DND-41 (cell line): ENCODE measurements around the gene CCNY.
"Not testable (repeated sequence)": the region's sequence is repeated elsewhere in the genome, so short reads cannot be mapped to it uniquely, and the experiment has no call there.

ENCODE experiments used
- ATAC-seq: fragments of 200-7000 bp; cut with Tn5 transposase; 3 replicates; pipeline ENCODE4 v1.9.1; 2021; ENCODE audit warnings: low read depth; ENCODE audit not compliant: insufficient read depth
- DNase-seq: peaks from one replicate; pipeline ENCODE4 v3.0.0-alpha.2; 2020
- H2AFZ ChIP-seq: 2 replicates; pipeline ENCODE4 v1.6.0; 2012; ENCODE audit warnings: low read depth, low read length
- H3K27ac ChIP-seq: 2 replicates; pipeline ENCODE4 v1.5.1; 2012; ENCODE audit warnings: low read length, inconsistent platforms
- H3K27me3 ChIP-seq: fragments of 200-600 bp; sonication (generic); 2 replicates; pipeline ENCODE4 v1.6.0; 2012; ENCODE audit warnings: low read length, mild to moderate bottlenecking, inconsistent platforms; ENCODE audit not compliant: insufficient read depth, poor library complexity
- H3K36me3 ChIP-seq: 2 replicates; pipeline ENCODE4 v1.5.1; 2012; ENCODE audit warnings: low read length, inconsistent platforms; ENCODE audit not compliant: insufficient read depth
- H3K4me1 ChIP-seq: 2 replicates; pipeline ENCODE4 v1.5.1; 2012; ENCODE audit warnings: mild to moderate bottlenecking, low read length; ENCODE audit not compliant: insufficient read depth
- H3K4me2 ChIP-seq: 2 replicates; pipeline ENCODE4 v1.6.0; 2012; ENCODE audit warnings: mild to moderate bottlenecking, moderate library complexity, low read length, inconsistent platforms; ENCODE audit not compliant: insufficient read depth
- H3K4me3 ChIP-seq, 2 experiments: fragments of 200-600 bp in 1 of 2; shearing (Covaris generic) in 1 of 2; 2 replicates each; pipeline ENCODE4 v1.5.1; 2012 to 2016; ENCODE audit warnings: inconsistent platforms in 2 of 2, low read length in 2 of 2, mild to moderate bottlenecking in 2 of 2, low read depth in 1 of 2, moderate library complexity in 1 of 2
- H3K79me2 ChIP-seq: 2 replicates; pipeline ENCODE4 v1.6.0; 2012; ENCODE audit warnings: low read length, inconsistent platforms; ENCODE audit not compliant: insufficient read depth
- H3K9ac ChIP-seq: 2 replicates; pipeline ENCODE4 v1.6.0; 2012; ENCODE audit warnings: low read depth, mild to moderate bottlenecking, inconsistent platforms, low read length, moderate library complexity
- H3K9me3 ChIP-seq: 2 replicates; pipeline ENCODE4 v1.5.1; 2012; ENCODE audit warnings: low read length, moderate library complexity, mild to moderate bottlenecking, inconsistent platforms; ENCODE audit not compliant: insufficient read depth, severe bottlenecking
- H4K20me1 ChIP-seq: 2 replicates; pipeline ENCODE4 v1.6.0; 2012; ENCODE audit warnings: low read length; ENCODE audit not compliant: insufficient read depth
- CTCF ChIP-seq: IDR thresholded peaks from 2 replicates; pipeline ENCODE4 v1.5.1; 2012; ENCODE audit warnings: borderline replicate concordance, low read length, moderate library complexity, mild to moderate bottlenecking; ENCODE audit not compliant: poor library complexity, severe bottlenecking; ENCODE audit errors: extremely low read depth
- EZH2 ChIP-seq: IDR thresholded peaks from 3 replicates; pipeline ENCODE4 v1.6.1; 2012; ENCODE audit warnings: borderline replicate concordance, low read depth, mild to moderate bottlenecking, moderate library complexity, low read length, inconsistent platforms; ENCODE audit not compliant: severe bottlenecking

Gene CCNY

DNA sequence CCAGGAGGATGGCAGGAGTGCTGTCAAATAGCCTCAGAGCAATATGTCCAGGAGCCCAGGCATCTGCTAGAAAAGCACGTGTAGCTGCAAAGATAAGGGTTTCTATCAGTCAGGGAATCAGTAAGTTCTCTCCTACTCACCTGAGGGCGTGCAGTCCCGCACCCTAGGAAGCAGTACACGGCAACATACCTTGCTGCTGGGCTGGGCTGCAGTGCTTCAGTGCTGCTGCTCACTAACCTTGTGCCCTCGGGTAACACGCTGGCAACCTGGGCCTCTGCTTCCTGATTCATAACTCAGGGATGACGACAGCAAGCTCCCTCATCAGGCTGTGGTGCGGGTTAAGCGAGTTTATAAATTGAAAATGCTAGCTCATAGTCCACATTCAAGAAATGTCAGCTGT, 29.5 kb upstream of the CCNY start:
- Histone ChIP-seq H3K9me3 (no peaks in the 10 kb centered on the region), H3K36me3 (no peaks in the 10 kb centered on the region), H3K4me3 (no peak overlapping the region), H4K20me1 (no peaks in the 10 kb centered on the region), H2AFZ (no peak overlapping the region), H3K27me3 (no peaks in the 10 kb centered on the region), H3K4me2 (no peak overlapping the region), H3K27ac (no peak overlapping the region), H3K4me1 (no peaks in the 10 kb centered on the region), H3K9ac (no peak overlapping the region), H3K79me2 (no peaks in the 10 kb centered on the region)
- DNase-seq: no peak
- no peak for ATAC-seq
- no peak for TF ChIP-seq CTCF
- TF ChIP-seq EZH2: no peak

- DNase-seq (no peak), ATAC-seq (no peak)
- H3K4me1 ChIP-seq: no peaks in the 10 kb centered on the region
- H3K9ac ChIP-seq: no peak overlapping the region
- no peak overlapping the region for H3K4me2 ChIP-seq
- H3K4me3 ChIP-seq: no peak overlapping the region
- H4K20me1 ChIP-seq: no peaks in the 10 kb centered on the region
- no peaks in the 10 kb centered on the region for H3K79me2 ChIP-seq
- H3K27me3 ChIP-seq: no peaks in the 10 kb centered on the region
- no peaks in the 10 kb centered on the region for H3K9me3 ChIP-seq
- no peak overlapping the region for H3K27ac ChIP-seq
- no peaks in the 10 kb centered on the region for H3K36me3 ChIP-seq
- TF ChIP-seq CTCF: no peak
- no peak for TF ChIP-seq EZH2
- no peak overlapping the region for H2AFZ ChIP-seq
Observed at GRCh38 chr10:35307297-35307696, 29.0 kb upstream of the CCNY start.

GRCh38 chr10:35308809-35309208, 27.5 kb upstream of the CCNY start:
- H3K36me3 ChIP-seq: no peaks in the 10 kb centered on the region
- H3K9me3 ChIP-seq: no peaks in the 10 kb centered on the region
- no peak overlapping the region for H3K27ac ChIP-seq
- no peaks in the 10 kb centered on the region for H4K20me1 ChIP-seq
- H2AFZ ChIP-seq: no peak overlapping the region
- ATAC-seq (no peak), DNase-seq (no peak)
- TF ChIP-seq CTCF: no peak
- no peak for TF ChIP-seq EZH2
- no peak overlapping the region for H3K4me2 ChIP-seq
- no peak overlapping the region for H3K4me3 ChIP-seq
- no peaks in the 10 kb centered on the region for H3K79me2 ChIP-seq
- H3K9ac ChIP-seq: no peak overlapping the region
- no peaks in the 10 kb centered on the region for H3K4me1 ChIP-seq
- no peaks in the 10 kb centered on the region for H3K27me3 ChIP-seq

GRCh38 chr10:35314142-35314541, 22.2 kb upstream of the CCNY start:
- not testable (repeated sequence) for DNase-seq, H3K9ac ChIP-seq, H4K20me1 ChIP-seq, ATAC-seq, H2AFZ ChIP-seq, H3K27ac ChIP-seq, H3K27me3 ChIP-seq, H3K79me2 ChIP-seq, H3K9me3 ChIP-seq, H3K4me3 ChIP-seq, H3K4me2 ChIP-seq, H3K4me1 ChIP-seq
- H3K36me3 ChIP-seq: peaks cover 33% of the 10 kb centered on the region

DNA sequence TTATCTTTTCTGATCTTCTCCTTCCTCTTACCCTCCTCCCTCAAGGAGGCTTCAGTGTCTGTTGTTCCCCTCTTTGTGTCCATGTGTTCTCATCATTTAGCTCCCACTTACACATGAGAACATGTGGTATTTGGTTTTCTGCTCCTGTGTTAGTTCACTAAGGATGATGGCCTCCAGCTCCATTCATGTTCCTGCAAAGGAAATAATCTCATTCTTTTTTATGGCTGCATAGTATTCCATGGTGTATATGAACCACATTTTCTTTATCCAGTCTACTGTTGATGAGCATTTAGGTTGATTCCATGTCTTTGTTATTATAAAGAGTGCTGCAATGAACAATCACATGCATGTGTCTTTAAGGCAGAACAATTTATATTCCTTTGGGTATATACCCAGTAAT, 21.1 kb upstream of the CCNY start:
- not testable (repeated sequence) for DNase-seq, H3K9ac ChIP-seq, H4K20me1 ChIP-seq, H2AFZ ChIP-seq, H3K4me3 ChIP-seq, ATAC-seq, H3K27me3 ChIP-seq, H3K4me1 ChIP-seq, H3K9me3 ChIP-seq, H3K79me2 ChIP-seq, H3K4me2 ChIP-seq, H3K27ac ChIP-seq
- peaks cover 35% of the 10 kb centered on the region for H3K36me3 ChIP-seq
